ENCODE results near the gene PDLIM4.

The PDLIM4 gene

GRCh38 chr5:132254321-132254977, 3.0 kb upstream of the PDLIM4 start:
- no peak for DNase-seq

- no peak for DNase-seq
Observed at GRCh38 chr5:132256086-132256782, 1.3 kb upstream of the PDLIM4 start.

DNA sequence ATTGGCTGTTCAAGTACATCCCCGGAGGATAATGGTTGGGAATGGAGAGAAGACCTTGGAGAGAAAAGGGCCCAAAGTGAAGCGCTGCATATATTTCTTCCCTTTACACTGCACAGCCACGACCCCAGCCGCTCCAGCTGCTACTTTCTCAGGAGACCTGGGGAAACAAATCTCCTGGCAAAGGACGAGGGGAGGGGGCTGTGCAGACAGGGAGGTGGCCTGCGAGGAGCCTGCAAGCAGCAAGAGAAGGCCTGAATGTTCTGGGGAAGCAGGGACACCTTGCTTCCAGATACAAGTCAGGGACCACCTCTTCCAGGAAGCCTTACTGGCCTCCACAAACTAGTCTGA, 739 bp upstream of the PDLIM4 start:
- DNase-seq = no peak

- DNase-seq = no peak
Observed at GRCh38 chr5:132258102-132259068, 889 bp downstream of the PDLIM4 start.

GRCh38 chr5:132259069-132259851, 1.8 kb downstream of the PDLIM4 start:
- DNase-seq = no peak

- DNase-seq = no peak
Observed at GRCh38 chr5:132260051-132260450, 2.6 kb downstream of the PDLIM4 start.

DNA sequence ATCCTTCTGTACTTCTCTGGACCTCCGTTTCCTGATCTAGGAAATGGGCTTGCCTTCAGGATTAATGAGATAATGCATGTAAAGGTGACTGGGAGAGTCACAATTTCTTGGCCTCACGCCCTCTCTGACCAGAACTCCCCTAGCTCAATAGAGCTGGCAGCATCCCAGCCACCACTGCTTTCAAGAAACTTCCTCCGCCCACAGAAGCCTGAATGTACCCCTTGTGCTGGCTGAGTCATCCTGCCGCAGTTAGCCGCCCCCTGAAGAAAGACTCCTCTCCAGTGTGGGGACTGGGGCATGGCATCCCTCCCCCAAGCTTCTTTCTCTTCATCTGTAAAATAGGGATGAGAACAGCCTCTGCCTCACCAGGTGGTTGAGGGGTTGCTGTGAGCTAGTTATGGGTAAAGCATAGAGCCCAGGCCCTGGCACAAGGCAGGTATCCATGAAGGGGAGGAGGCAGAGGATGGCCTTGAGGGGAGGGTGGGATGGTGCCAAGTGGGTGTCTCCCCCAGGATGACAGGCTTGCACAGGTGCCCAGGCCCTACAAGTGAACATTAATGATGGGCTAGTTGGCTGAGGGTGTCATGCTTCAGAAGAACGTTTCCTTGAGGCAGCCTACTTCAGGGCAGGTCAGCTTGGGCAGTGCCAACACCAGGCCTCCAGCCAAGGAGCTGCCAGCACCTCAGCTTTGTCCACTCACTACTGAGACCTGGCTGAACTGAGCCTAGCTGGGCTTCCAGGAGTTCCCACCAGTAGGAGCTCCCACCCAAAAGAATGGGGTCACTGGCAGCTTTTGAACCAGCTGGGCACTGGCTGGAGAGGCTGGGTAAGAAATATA, 3.4 kb downstream of the PDLIM4 start:
- DNase-seq = no peak

GRCh38 chr5:132261881-132262845, 4.7 kb downstream of the PDLIM4 start:
- no peak for DNase-seq

DNA sequence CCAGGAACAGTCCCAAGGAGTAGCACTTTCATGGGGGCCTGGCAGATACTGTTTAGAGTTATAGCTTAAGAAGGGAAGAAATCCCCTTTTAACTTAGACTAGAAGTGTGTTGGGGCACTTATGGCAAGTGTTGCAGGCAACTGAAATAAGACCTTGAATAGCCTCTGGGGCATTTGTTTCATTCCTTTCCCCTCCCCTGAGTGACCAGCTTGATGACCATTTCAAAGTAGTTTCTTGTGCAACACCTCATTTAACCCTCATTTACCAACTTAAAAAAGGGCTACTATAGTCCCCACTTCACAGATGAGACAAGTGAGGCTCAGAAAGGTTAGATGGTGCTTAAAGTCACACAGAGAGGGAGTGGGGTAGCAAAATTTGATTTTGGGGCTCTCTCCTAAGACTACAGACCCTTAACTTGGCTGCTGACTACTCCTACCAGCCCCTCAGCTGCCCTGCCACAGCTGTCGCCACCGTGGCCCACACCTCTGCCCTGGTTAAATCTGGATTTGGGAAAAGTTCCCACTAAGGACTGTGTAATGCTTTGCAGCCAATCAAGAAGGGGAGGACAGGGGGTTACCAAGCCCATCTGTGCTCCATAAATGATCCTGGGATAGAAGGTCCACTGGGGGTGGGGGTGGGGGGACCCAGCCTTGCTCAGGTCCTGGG, 5.5 kb downstream of the PDLIM4 start:
- no peak for DNase-seq

DNA sequence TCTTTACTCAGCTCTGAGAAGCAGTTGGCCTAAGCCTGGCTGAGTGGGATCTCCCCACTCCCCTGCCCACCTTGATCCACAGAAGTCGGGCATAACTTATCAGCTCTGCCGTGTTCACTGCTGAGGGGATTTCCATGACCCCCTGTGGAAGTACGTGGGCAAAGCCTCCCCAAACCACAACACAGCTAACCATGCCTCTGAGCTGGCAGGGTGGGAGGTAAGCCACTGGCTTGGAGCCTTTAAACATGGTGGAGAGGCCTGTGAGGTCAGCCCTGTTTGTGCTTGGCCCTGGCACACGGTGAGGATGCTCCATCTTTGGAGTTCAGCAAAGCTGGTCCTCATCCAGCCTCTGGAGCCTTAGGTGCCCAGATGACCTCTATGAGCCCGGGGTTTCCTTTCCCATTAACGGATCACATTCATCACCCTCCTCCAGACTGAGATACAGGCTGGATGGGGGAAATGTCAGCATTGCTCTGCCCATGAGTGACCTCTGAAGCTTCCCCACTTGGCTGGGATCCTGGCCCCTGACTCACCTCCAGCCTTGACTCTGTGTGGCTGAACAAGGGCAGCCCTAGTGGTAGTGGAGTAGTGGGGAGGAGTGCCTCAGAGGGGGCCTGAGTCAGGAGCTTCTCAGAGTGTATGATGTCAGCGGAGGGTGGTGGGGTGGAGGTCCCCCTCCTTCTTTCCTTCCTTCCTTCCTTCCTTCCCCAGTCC, 6.2 kb downstream of the PDLIM4 start:
- no peak for DNase-seq

DNA sequence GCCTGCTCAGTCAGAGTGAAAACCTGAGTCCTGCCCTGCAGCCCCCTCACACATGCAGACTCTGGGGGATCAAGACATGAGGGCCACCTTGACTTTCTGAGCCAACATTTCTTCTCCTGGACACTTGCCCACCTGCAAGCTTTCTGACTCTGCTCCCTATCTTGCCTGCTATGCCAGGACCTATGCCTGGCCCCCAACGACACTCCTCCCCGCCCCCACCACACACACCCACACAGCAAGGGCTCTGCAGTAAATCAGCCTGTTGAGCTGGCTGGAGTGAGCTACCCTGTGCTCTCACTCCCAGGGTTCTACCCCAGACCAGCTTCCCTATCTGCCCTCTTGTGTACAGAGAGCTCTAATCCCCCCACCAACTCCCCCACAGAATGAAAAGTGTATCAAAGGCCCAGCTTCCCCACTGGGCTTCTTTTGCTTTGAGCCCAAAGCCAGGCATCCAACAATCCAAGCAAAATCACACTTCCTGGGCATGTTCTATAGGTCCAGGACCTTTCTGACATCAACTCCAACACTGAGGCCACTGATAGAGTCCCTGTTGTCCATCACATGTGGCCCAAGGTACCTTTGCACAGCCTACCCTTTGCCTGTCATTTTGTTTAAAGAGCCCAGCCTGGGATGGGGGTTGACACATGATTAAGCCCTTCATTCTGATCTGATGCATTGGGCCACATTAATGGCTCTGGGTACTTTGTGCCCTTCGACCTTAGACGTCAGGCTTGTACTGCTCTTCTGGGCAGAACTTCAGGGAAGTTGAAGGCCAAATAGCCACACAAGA, 7.2 kb downstream of the PDLIM4 start:
- DNase-seq = no peak

- no peak for DNase-seq
Observed at GRCh38 chr5:132265336-132266030, 8.0 kb downstream of the PDLIM4 start.

DNA sequence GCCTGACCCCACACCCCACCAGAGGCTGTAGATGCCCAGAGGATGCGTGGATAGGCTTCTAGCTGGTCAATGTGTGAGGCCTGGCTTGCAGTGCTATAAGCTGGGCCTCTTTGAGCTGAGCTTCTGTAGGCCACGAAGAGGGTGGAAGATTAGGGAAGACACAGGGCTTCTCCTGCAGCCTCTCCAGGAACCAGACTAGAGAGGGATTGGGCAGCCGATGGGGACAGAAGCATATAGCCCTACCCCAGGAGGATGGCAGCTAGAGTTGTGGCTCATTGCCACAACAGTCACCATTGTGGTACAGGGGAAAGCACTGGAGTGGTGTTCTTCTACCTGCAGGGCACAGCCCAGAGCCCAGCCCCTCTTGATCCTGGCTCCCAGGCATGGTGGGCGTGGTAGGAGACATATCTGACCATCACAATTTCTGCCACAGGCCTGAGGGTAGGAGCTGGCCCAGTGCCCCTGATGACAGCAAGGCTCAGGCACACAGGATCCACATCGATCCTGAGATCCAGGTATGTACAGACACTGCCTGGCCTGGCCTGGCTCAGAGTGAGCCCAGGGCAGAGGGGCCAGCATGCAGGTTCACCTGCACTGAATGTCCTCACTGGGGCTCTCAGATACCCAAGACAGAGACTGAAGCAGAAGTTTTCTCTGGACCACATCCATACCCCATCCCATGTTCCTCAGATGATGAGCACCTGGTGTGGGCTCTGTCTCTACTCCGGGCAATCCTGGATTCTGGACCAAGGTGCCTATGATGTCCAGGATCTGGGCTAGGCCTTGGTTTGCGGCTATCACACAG, 8.7 kb downstream of the PDLIM4 start:
- no peak for DNase-seq

DNA sequence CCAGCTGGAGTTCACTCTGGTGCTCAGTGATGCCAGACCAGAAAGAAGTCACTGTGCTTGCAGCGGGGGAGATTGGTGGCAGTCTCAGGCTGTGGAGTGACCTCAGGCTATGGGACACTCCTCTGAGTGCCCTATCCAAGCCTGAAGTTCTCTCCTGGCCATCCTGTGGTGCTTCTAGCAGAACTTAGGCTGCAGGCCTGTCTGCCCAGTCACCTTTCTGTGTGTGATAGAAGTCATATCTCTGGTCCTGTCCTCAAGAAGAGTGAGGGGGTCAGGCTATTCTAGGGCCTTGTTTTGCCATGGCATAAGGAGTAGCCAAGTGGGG, 9.3 kb downstream of the PDLIM4 start:
- DNase-seq = no peak

GRCh38 chr5:132267166-132267739, 9.8 kb downstream of the PDLIM4 start:
- no peak for DNase-seq

DNA sequence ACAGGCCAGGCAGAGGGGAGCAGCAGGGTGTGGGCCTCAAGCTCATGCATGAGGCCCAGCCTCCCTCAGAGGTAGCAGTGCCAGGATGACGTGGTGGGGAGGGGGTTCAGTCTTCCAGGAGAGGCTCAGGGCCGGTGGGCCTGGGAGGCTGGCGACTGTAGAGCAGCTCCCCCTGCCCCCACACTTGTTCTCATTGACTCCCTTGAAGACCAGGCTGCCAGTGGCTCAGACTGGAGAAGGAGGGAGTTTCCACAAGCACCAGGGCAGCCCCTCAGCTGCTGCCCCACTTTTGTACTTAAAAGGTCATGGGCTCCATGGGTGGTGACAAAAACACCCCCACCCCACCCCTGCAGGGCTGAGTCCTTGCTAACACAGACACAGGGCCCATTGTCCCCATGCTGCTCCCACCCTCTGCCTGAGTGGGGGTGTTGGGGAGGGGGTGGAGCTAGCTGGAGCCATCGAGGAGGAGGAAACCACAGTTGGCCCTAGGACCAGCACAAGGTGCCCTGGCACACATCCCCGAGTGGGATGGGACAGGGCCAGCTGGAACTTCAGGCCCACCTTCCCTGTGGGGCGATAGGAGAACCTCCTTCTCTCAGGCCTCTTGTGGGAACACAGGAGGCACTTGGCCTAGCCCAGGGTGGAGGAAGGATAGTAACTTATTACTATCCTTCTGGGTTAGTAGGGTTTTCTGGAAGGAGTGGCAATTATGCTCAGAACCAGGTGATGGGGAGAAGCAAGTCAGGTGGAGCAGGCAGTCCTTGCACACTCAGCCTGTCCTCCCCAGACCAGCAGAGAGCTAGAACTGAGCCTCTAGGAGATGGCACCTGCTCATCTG, 10.7 kb downstream of the PDLIM4 start:
- DNase-seq = no peak

Data from CD4-positive, alpha-beta T cell treated with Interleukin-12 subunit alpha and Interleukin-12 subunit beta, for 1 hour (primary cell).